Neuronal stem cell (in vitro differentiated cells): ENCODE measurements around the gene RBM12.
"Not testable (repeated sequence)": the region's sequence is repeated elsewhere in the genome, so short reads cannot be mapped to it uniquely, and the experiment has no call there.

Source experiments
- DNase-seq: peaks from one replicate; pipeline ENCODE4 v3.0.0-alpha.2; 2013; ENCODE audit warnings: low spot score
- H2AFZ ChIP-seq: one replicate; pipeline ENCODE4 v1.6.1; 2013; ENCODE audit warnings: mild to moderate bottlenecking, low read length, inconsistent platforms
- H2AK5ac ChIP-seq: 2 replicates; pipeline ENCODE4 v1.6.1; 2013; ENCODE audit warnings: low read depth, mild to moderate bottlenecking, inconsistent platforms, low read length, moderate library complexity, mixed read lengths
- H2BK120ac ChIP-seq: 2 replicates; pipeline ENCODE4 v1.6.1; 2013; ENCODE audit warnings: low read depth, mild to moderate bottlenecking, inconsistent platforms, low read length, moderate library complexity, mixed read lengths
- H2BK12ac ChIP-seq: one replicate; pipeline ENCODE4 v1.6.1; 2013; ENCODE audit warnings: low read length, inconsistent platforms
- H2BK15ac ChIP-seq: 2 replicates; pipeline ENCODE4 v1.6.1; 2013; ENCODE audit warnings: mild to moderate bottlenecking, low read length, inconsistent platforms, mixed read lengths
- H2BK5ac ChIP-seq: one replicate; pipeline ENCODE4 v1.6.1; 2013; ENCODE audit warnings: inconsistent platforms, mild to moderate bottlenecking, low read length, moderate library complexity
- H3K14ac ChIP-seq: one replicate; pipeline ENCODE4 v1.6.1; 2013; ENCODE audit warnings: low read length, inconsistent platforms
- H3K18ac ChIP-seq: 2 replicates; pipeline ENCODE4 v1.6.1; 2013; ENCODE audit warnings: low read length, inconsistent platforms
- H3K23ac ChIP-seq: 2 replicates; pipeline ENCODE4 v1.6.1; 2013; ENCODE audit warnings: low read depth, mild to moderate bottlenecking, mixed read lengths, low read length, inconsistent platforms; ENCODE audit not compliant: poor library complexity
- H3K27ac ChIP-seq: replicated peaks from 3 replicates; pipeline ENCODE4 v1.5.1; 2013; ENCODE audit warnings: low read length, inconsistent platforms
- H3K27me3 ChIP-seq, 3 experiments: 2 replicates each; pipeline ENCODE4 v1.6.1; 2013; ENCODE audit warnings: low read length in 3 of 3, mild to moderate bottlenecking in 2 of 3, inconsistent platforms in 1 of 3, low read depth in 1 of 3, mixed read lengths in 1 of 3, moderate library complexity in 1 of 3; ENCODE audit not compliant: control insufficient read depth in 3 of 3, insufficient read depth in 3 of 3
- H3K36me3 ChIP-seq, 2 donors: replicated peaks in 1 of 2; 2 replicates each; pipeline ENCODE4 v1.6.1; 2013; ENCODE audit warnings: low read length in 2 of 2; ENCODE audit not compliant: control insufficient read depth in 2 of 2, insufficient read depth in 2 of 2
- H3K4ac ChIP-seq: 2 replicates; pipeline ENCODE4 v1.6.1; 2013; ENCODE audit warnings: inconsistent platforms, mild to moderate bottlenecking, low read length, moderate library complexity
- H3K4me1 ChIP-seq, 2 donors: 1 replicate in 1 of 2; 2 replicates in 1 of 2; pipeline ENCODE4 v1.6.1; 2013; ENCODE audit warnings: low read length in 2 of 2, low read depth in 1 of 2; ENCODE audit not compliant: control insufficient read depth in 2 of 2, insufficient read depth in 1 of 2
- H3K4me2 ChIP-seq: one replicate; pipeline ENCODE4 v1.6.1; 2013; ENCODE audit warnings: mild to moderate bottlenecking, low read length, inconsistent platforms; ENCODE audit not compliant: insufficient read depth, poor library complexity, severe bottlenecking
- H3K4me3 ChIP-seq, 2 donors: 2 replicates each; pipeline ENCODE4 v1.5.1; 2013; ENCODE audit warnings: low read length in 2 of 2, mild to moderate bottlenecking in 2 of 2, inconsistent platforms in 1 of 2, moderate library complexity in 1 of 2
- H3K79me1 ChIP-seq: one replicate; pipeline ENCODE4 v1.6.1; 2013; ENCODE audit warnings: low read depth, mild to moderate bottlenecking, inconsistent platforms, low read length, moderate library complexity
- H3K9ac ChIP-seq: one replicate; pipeline ENCODE4 v1.6.1; 2013; ENCODE audit warnings: mild to moderate bottlenecking, low read depth, low read length, inconsistent platforms; ENCODE audit not compliant: poor library complexity
- H3K9me3 ChIP-seq, 2 donors: replicated peaks in 1 of 2; 2 replicates each; pipeline versions ENCODE3 to v1.6.1; 2013; ENCODE audit warnings: low read length in 2 of 2, mild to moderate bottlenecking in 2 of 2, inconsistent platforms in 1 of 2, low read depth in 1 of 2, mixed read lengths in 1 of 2, moderate library complexity in 1 of 2; ENCODE audit not compliant: control insufficient read depth in 2 of 2, insufficient read depth in 1 of 2
- H4K8ac ChIP-seq: one replicate; pipeline ENCODE4 v1.6.1; 2013; ENCODE audit warnings: low read depth, mild to moderate bottlenecking, inconsistent platforms, low read length, moderate library complexity
- H4K91ac ChIP-seq: one replicate; pipeline ENCODE4 v1.6.1; 2013; ENCODE audit warnings: low read length, low read depth, mild to moderate bottlenecking, inconsistent platforms; ENCODE audit not compliant: poor library complexity
- whole genome bisulfite sequencing, 2 donors: extraction: QIAGEN DNeasy Blood & Tissue Kit; methylation state at CpG; one replicate each; pipeline ENCODE4 v1.1.7; 2013; ENCODE audit warnings: missing lambda C conversion rate in 2 of 2, mixed read lengths in 1 of 2; ENCODE audit not compliant: insufficient read length in 2 of 2, insufficient replicate concordance in 1 of 2; ENCODE audit errors: extremely low coverage in 2 of 2; 5-methylcytosine and 5-hydroxymethylcytosine counted together

Gene RBM12

DNA sequence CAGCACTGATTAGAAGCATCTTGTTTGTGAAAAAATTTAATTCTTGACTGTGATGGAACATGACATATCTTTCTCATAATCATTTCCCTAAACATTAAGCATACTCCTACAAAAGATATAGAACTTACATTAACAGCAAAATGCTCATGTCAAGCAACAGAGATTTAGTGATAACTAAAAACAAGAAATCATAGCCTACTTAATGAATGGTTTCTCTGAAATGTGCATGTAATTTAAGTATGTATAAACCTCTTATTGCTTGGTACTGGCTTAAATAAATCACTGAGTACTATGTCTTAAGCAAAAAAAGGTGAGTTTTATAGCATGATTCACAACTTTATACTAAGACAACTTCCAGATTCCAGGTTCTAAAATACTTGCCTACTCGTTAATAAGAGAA lies 43.8 kb upstream of the RBM12 start:
- no peak overlapping the region for H3K27ac ChIP-seq
- H3K27me3 ChIP-seq: no peaks in the 10 kb centered on the region
- H2BK15ac ChIP-seq: no peak overlapping the region
- no peak overlapping the region for H3K18ac ChIP-seq
- H3K9ac ChIP-seq: no peak overlapping the region
- H2AFZ ChIP-seq: no peak overlapping the region
- H3K14ac ChIP-seq: no peak overlapping the region
- no peak overlapping the region for H2BK5ac ChIP-seq
- H3K4me1 ChIP-seq: peaks cover 0 to 12% of the 10 kb centered on the region in 2 donors
- no CpG with 5 or more reads among the region's 1 CpG for WGBS, 2 donors
- no peak overlapping the region for H2AK5ac ChIP-seq
- H4K8ac ChIP-seq: no peak overlapping the region
- H3K4ac ChIP-seq: no peak overlapping the region
- H4K91ac ChIP-seq: no peak overlapping the region
- H2BK12ac ChIP-seq: no peak overlapping the region
- no peak overlapping the region for H3K23ac ChIP-seq
- no peak for DNase-seq
- H2BK120ac ChIP-seq: no peak overlapping the region
- H3K4me2 ChIP-seq: no peak overlapping the region
- H3K4me3 ChIP-seq: no peak overlapping the region
- H3K9me3 ChIP-seq: no peaks in the 10 kb centered on the region
- no peaks in the 10 kb centered on the region for H3K79me1 ChIP-seq
- peaks cover 22 to 100% of the 10 kb centered on the region in 2 donors for H3K36me3 ChIP-seq

GRCh38 chr20:35706591-35707529 lies 42.2 kb upstream of the RBM12 start:
- not testable (repeated sequence) for H2AFZ ChIP-seq, H3K4me2 ChIP-seq, H3K18ac ChIP-seq, H3K4me3 ChIP-seq, H3K9me3 ChIP-seq, H3K23ac ChIP-seq, H4K91ac ChIP-seq, H3K27ac ChIP-seq, H2AK5ac ChIP-seq, H2BK5ac ChIP-seq, H3K4ac ChIP-seq, H3K9ac ChIP-seq, H3K27me3 ChIP-seq, H4K8ac ChIP-seq, H2BK120ac ChIP-seq, H3K14ac ChIP-seq, H2BK15ac ChIP-seq, H3K79me1 ChIP-seq, H2BK12ac ChIP-seq, DNase-seq
- H3K4me1 ChIP-seq: peaks cover 0 to 12% of the 10 kb centered on the region in 2 donors
- peaks cover 17 to 100% of the 10 kb centered on the region in 2 donors for H3K36me3 ChIP-seq
- no CpG with 5 or more reads among the region's 17 CpGs for WGBS, 2 donors

- not testable (repeated sequence) for H2AK5ac ChIP-seq, H4K91ac ChIP-seq, DNase-seq, H3K9me3 ChIP-seq, H3K18ac ChIP-seq, H3K27me3 ChIP-seq, H3K79me1 ChIP-seq, H2AFZ ChIP-seq, H2BK120ac ChIP-seq, H3K23ac ChIP-seq, H2BK15ac ChIP-seq, H4K8ac ChIP-seq, H3K4ac ChIP-seq, H3K4me2 ChIP-seq, H3K14ac ChIP-seq, H3K4me3 ChIP-seq, H2BK5ac ChIP-seq, H3K9ac ChIP-seq, H3K27ac ChIP-seq, H2BK12ac ChIP-seq
- Histone ChIP-seq H3K36me3 (peaks cover 17 to 99% of the 10 kb centered on the region in 2 donors), H3K4me1 (peaks cover 0 to 12% of the 10 kb centered on the region in 2 donors)
- no CpG with 5 or more reads among the region's 11 CpGs for WGBS, 2 donors
Observed at GRCh38 chr20:35705894-35706293, 41.2 kb upstream of the RBM12 start.

GRCh38 chr20:35704514-35705261 lies 40.0 kb upstream of the RBM12 start:
- Histone ChIP-seq H2AK5ac (no peak overlapping the region), H3K27ac (no peak overlapping the region), H2BK15ac (no peak overlapping the region), H3K4me3 (no peak overlapping the region), H3K23ac (no peak overlapping the region), H4K91ac (no peak overlapping the region), H3K18ac (no peak overlapping the region), H3K4me1 (peaks cover 1 to 10% of the 10 kb centered on the region in 2 donors), H3K9ac (no peak overlapping the region), H4K8ac (no peak overlapping the region), H3K27me3 (no peaks in the 10 kb centered on the region), H2AFZ (no peak overlapping the region), H3K79me1 (peaks cover 2% of the 10 kb centered on the region), H3K4ac (no peak overlapping the region), H3K4me2 (no peak overlapping the region), H2BK5ac (no peak overlapping the region), H2BK12ac (no peak overlapping the region), H3K14ac (no peak overlapping the region), H3K9me3 (no peaks in the 10 kb centered on the region), H3K36me3 (peaks cover 16 to 94% of the 10 kb centered on the region in 2 donors), H2BK120ac (no peak overlapping the region)
- no peak for DNase-seq
- no CpG with 5 or more reads among the region's 5 CpGs for WGBS, 2 donors
